GM21528 (cell line): ENCODE results near the gene DNAH14.
"Not testable (repeated sequence)": the region's sequence is repeated elsewhere in the genome, so short reads cannot be mapped to it uniquely, and the experiment has no call there.

Experiments
- ATAC-seq: cut with Tn5 transposase; IDR thresholded peaks from one replicate; pipeline ENCODE4 v1.9.1; 2021; ENCODE audit warnings: mild to moderate bottlenecking, moderate library complexity; ENCODE audit not compliant: unreplicated experiment, low FRiP score

Gene DNAH14

GRCh38 chr1:224929335-224930237, at the start of gene DNAH14:
Gene DNAH14, plus strand, starts transcription at chr1:224929675. Its CDS starts 23,028 bp downstream, at chr1:224952703.
- ATAC-seq: no peak

DNA sequence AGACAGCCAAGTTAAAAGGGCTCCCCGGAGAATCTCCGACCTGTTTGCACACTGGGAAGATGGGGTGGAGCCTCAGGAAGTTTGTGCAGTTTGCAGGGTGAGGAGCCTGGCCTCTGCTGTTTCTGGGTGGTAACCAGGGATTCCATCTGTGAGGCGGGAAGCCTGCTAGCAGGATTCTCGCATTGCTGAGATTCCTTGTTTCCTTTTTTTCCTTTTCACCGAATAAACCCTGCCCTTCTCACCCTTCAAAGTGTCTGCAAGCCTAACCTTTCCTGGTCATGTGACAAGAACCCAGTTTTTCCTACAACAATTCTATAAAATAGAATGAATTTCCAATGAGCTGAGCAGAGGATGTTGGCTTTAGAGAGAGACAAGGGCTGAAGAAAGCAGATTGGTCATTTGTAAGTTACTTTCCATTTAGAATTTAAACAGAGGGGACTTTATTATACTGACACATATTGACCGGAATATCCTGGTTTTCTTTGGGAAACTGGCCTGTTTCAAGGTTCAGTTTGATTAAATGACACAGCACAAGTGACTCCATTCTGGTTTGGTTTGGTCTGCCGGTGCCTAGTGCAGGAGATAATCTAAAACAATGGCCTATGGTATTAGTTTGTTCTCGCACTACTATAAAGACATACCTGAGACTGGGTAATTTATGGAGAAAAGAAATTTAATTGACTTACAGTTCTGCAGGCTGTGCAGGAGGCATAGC, 48.7 kb upstream of the DNAH14 start:
- ATAC-seq: no peak

GRCh38 chr1:224881308-224881692, 48.2 kb upstream of the DNAH14 start:
- ATAC-seq: not testable (repeated sequence)

DNA sequence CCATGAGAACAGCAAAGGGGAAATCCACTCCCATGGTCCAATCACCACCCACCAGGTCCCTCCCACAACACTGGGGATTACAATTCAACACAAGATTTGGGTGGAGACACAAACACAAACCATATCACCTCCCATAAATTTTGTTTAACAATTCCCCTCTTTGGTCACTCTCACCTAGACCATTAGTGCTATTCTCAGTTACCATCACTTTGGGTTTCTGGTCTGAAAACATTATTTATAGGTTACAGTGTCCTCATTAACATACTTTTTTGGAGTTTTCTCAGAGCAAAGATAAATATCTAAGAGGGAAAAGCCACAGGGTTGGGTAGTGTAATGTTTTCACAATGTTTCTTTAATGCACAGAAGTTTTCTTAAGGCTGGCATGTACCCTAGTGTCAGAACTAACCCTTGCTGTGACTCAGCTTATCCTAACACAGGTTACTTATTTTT, 47.7 kb upstream of the DNAH14 start:
- no peak for ATAC-seq

- no peak for ATAC-seq
Observed at GRCh38 chr1:224882264-224882663, 47.2 kb upstream of the DNAH14 start.

- ATAC-seq: no peak
Observed at GRCh38 chr1:224883091-224883490, 46.4 kb upstream of the DNAH14 start.

- no peak for ATAC-seq
Observed at GRCh38 chr1:224884361-224884801, 45.1 kb upstream of the DNAH14 start.

GRCh38 chr1:224885376-224885775, 44.1 kb upstream of the DNAH14 start:
- not testable (repeated sequence) for ATAC-seq

GRCh38 chr1:224894915-224895314, 34.6 kb upstream of the DNAH14 start:
- no peak for ATAC-seq

DNA sequence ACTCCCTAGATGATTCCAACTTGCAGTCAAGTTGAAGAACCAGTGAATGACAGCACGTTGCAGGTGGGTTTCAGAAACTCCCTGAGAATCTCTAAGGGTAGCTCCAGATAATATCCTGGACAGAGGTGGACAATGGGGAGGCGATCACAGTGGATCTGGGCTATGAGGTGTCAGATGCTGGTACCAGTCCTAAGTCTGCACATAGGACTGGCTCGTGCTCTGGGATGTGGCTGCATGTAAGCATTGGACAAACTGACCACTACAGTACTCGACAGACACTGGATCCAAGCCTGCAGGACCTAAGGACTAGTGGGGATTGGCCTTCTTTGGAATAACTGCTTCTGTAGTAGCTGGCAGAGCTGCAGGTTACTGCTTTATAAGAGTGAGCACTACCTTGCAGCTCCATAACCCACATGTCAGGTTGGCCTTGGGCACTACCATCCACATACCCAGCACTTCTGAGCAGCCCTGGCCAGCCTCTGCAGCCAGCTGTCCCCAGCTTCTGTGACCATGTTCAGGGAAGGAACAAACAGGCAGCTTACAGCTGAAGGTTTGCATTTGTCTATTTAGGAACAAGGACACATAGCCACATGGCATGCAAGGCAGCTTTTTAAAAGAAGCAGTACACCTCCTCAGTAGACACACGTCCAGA, 33.2 kb upstream of the DNAH14 start:
- ATAC-seq: no peak

DNA sequence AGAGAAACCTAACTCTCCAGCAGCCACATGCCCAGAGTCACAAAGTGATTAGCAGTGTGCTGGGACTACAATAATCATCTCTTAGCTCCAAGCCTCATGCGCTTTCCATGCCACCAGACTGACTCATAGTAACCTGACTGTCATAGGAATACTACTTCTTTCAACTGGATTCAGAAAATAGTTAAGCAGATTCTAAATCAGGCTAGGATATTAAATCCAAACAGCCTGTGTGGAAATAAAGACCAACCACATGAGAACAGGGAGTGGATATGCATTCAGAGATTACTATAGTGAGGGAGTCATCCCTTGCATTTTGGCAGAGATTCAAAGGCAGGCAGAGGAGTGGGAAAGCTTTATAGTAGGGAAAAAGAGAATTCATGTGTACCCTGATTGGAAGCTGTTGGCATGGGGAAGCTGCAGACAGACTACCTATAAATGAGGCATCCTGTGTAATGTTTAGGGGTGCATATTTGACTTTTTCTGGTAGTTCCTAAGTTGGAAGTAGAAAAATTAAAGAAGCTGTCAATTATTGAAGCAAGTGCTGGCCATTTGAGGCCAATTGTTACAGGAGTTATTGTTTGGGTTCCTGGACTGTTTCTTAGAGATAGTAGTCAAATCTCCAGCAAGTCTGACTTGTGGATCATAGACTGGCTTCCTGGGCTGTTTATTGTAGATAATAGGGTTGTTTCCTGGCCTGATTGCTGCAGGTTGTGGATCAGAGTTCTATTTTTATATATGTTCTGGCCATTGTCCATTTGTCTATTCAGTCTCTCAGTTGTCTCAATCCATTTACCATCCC, 31.7 kb upstream of the DNAH14 start:
- ATAC-seq: no peak

- ATAC-seq: no peak
Observed at GRCh38 chr1:224898937-224899336, 30.5 kb upstream of the DNAH14 start.

GRCh38 chr1:224900062-224900630, 29.3 kb upstream of the DNAH14 start:
- no peak for ATAC-seq

- no peak for ATAC-seq
Observed at GRCh38 chr1:224901087-224901810, 28.2 kb upstream of the DNAH14 start.

GRCh38 chr1:224903955-224904354, 25.5 kb upstream of the DNAH14 start:
- no peak for ATAC-seq

GRCh38 chr1:224906340-224906739, 23.1 kb upstream of the DNAH14 start:
- ATAC-seq: no peak

GRCh38 chr1:224911217-224911616, 18.3 kb upstream of the DNAH14 start:
- no peak for ATAC-seq

DNA sequence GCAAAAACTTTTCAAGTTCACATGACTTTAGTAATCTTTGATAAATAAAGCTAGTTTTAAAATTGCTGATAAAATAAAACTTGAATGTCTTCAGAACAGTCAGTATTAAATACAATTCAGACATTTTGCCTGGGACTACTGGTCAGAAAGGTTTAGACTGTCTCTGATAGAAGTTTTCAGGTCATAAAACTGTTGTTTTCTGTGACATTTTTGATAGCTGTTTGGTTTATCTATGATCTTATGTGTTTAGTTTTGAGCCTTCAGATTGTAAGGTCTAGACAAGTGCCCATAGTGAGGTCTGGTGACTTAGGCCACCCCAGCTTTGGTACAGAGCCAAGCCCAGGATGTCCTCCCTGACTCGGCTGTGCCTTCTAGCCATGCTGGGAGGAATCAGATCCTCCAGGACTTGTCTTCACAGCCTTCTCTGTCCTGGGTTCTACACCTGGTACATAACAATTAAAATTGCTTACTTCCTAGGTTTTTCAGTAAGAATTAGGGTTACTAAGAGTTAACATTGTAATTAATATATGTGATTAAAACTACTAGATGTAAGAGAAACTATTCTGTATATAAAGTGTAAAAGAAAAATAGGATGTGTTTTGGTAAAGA, 15.1 kb upstream of the DNAH14 start:
- no peak for ATAC-seq

- no peak for ATAC-seq
Observed at GRCh38 chr1:224919508-224919907, 10.0 kb upstream of the DNAH14 start.
